KG1 (cell line): ENCODE measurements around the gene TBXA2R.

ENCODE experiments used
- DNase-seq: peaks from one replicate; lab custom pipeline; 2025; lab: John Stamatoyannopoulos, UW

Gene TBXA2R

GRCh38 chr19:3551792-3552095 lies 54.9 kb downstream of the TBXA2R start:
- DNase-seq = no peak

GRCh38 chr19:3550947-3551791 lies 55.5 kb downstream of the TBXA2R start:
- DNase-seq = no peak

DNA sequence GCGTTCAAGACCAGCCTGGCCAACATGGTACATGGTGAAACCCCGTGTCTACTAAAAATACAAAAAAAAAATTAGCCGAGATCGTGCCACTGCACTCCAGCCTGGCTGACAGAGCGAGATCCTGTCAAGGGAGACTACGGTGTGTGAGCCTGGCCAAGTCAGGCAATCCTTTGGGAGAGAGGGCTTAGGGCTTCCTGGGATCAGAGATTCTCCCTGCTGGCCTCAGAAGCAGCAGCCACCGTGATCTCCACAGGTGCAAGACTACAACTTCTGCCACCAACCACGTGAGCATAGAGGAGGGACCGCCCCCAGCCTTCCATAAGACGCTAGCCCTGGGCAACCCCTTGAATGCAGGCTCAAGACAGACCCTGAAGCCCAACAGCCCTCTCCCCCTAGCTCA lies 56.9 kb downstream of the TBXA2R start:
- DNase-seq = no peak

DNA sequence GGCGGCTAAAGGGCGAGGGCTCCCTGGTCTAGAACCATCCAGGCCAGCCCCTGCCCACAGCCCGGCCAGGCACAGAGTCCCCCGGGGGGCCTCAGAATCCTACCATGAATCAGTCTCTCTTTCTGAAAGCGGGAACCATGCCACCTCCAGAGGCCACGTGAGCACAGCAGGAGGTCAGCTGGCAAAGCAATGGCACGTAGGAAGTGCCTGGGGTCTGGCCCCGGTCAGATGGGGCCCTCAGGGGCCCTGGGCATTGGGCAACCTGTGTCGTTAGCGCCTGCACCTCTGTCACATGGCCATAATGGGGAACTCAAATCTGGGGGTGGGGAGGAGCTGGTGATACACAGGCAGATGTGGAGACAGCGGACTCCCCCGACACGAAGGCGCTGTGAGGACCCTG lies 58.1 kb downstream of the TBXA2R start:
- DNase-seq = no peak

DNA sequence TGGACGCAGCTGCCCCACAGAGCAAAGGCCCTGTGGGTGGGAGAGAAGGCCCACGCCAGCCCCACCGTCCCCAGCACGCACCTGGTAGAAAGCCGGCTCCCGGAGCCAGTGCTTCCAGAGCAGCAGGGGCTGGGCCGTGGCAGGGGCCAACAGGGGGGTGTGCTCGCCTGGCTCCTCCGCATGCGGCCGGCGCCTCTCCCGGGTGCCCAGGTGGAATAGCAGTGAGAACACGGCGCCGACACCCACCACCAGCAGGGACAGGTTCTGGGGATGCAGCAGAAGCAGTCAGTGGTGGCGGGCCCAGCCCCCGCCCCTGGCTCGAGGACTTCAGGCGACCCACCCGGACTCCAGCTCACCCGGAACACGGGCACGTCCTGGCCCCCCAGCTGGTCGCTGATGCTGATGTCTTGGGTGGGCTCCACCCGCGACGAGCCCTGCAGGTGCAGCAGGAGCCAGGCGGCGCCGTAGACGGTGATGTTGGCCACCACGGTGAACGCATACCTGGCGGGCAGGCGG lies 58.9 kb downstream of the TBXA2R start:
- DNase-seq = no peak

DNA sequence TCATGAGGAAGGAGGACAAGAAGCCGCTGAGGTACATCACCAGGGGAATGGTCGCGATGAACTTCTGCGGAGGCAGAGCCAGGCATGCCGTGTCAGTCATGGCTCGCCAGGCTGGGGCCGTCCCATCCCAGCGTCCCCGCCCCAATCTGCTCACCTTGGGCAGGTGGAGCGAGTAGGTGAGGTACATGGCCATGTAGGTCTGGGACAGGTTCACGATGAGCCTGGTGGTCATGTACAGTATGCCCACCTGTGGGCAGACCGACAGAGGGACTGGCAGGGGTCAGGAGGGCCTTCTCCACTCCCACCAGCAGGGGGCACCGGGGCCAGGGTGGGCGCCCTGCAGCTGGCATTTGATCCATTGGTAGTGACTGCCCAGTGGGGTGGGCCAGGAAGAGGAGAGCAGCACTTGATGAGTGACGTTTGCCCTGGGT lies 59.4 kb downstream of the TBXA2R start:
- DNase-seq = no peak

GRCh38 chr19:3546119-3546518 lies 60.6 kb downstream of the TBXA2R start:
- DNase-seq = no peak

- no peak for DNase-seq
These were observed 61.0 kb downstream of the TBXA2R start for GRCh38 chr19:3545669-3546034.

DNA sequence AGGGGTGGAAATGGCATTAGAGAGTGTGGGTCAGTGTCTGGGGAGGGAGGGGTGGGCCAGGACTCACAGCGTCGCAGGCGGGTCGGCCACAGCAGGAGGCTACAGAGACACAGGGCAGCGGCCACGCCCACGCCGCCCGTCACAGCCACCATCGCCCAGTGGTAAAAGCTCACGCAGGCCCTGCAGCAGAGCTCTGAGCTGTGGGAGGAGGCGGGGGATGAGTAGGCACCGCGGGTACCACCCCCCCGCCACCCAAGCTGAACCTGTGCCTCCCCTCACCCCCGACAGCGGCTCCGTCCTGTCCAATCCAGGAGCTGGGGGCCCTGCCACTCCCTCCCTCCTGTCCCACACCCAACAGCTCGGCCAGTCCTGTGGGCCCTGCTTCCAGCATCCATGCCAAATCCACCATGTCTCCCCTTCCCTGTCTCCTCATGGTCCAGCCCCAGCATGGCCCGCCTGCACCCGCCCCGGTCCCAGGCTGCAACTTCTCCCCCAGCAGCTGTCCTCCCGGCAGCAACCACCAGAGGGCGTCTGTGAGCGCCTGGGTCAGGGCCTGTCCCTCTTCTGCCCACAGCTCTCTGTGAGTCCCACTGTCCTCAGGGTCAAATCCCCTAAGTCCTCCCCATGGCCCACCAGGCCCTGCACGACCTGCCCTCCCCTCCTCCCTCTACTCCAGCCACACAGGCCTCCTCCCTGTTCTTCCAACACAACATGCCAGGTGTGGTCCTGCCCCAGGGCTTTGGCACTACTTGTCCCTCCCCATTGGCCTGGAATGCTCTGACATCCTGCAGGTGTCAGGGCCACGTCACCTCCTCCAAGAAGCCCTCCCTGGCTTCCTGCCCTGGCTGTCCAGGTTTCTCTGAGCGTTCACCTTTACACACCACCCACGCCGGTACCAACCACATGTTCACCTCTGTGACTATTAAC lies 61.7 kb downstream of the TBXA2R start:
- peak; percentile 3 for DNase-seq
